CD4-positive, alpha-beta T cell treated with Interleukin-1 beta for 1 hour (primary cell): ENCODE data around the gene PPP2R2C.

Experiments used
- DNase-seq, 2 donors: peaks; one replicate each; pipeline ENCODE4 v3.0.0-alpha.2; 2020 to 2022

PPP2R2C gene

DNA sequence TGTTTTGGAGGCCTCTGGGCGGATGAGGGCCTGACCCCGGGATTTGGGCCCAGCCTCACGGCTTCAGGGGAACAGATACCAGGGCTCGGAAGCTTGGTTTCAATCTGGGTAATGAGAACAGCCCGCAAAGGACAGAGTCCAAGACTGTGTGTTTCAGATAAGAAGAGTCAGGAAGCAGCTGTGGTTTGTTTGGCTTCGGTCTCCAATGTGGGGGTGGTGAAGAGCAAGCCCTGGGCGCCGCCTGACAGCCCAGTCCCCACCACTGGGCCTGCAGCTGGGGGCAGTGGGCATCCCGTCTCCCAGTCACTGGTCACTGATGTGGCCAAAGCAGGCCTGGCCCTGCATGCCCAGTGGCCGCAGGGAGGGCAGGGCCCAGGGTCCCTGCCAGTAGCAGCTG lies 193.6 kb downstream of the PPP2R2C start:
- DNase-seq, result no peak

DNA sequence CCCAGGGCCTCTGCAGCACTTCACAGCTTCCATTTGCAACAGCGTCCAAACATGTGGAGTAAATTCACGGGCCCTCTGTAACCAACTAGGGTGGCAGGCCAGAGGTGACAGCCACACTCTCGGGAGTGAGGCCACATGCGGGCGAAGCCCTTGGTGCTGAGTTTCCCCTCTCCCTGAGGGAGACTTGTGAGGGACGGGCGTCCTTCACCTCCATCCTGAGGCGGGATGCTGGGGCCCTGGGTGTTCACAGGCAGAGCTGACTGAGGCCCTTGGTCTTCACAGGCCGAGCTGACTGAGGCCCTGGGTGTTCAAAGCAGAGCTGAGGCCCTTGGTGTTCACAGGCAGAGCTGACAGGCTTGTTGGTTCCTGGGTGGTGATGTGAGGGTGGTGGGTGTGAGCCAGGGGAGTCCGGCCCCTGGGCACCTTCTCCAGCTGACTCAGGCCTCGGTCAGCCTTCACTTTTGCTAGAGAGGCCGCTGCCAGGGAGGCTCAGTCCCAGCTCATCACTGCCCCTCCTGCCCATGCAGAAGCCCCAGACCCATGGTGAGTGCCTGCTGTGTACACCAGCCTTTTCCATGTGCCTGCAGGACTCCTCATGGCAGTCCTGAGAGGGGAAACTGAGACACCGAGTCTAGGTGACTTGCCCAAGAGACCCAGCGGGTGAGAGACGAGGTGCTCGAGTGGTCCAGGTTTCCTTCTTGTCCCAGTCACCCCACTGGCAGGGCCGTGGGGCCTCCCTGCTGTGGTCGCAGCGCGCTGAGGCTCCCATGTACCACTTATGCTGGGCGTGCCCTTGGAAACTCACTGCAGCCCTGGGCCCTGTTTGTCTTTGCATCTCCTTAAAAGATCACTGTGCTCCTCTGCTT lies 194.2 kb downstream of the PPP2R2C start:
- DNase-seq, result no peak

DNA sequence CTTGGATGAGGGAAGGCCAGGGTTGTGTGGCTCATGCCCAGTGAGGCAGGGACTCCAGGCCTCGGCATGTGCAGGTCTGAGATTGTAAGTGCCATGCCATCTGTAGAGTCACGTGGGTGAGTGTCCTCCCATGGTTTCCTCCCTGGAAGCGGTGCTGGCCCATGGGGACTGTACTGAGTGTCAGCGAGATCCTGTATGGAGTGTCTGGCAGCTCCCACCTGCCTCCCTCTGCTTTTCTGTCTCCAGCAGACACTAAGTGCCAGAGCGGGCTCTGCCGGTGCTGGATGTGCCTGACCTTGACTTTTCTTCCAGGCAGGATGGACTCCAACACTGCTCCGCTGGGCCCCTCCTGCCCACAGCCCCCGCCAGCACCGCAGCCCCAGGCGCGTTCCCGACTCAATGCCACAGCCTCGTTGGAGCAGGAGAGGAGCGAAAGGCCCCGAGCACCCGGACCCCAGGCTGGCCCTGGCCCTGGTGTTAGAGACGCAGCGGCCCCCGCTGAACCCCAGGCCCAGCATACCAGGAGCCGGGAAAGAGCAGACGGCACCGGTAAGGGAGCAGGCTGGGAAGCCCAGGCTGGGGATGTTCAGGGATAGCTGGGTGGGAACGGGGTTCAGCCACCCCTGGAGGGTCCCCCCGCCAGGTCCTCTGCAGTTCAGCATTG lies 195.1 kb downstream of the PPP2R2C start:
- no peak for DNase-seq

DNA sequence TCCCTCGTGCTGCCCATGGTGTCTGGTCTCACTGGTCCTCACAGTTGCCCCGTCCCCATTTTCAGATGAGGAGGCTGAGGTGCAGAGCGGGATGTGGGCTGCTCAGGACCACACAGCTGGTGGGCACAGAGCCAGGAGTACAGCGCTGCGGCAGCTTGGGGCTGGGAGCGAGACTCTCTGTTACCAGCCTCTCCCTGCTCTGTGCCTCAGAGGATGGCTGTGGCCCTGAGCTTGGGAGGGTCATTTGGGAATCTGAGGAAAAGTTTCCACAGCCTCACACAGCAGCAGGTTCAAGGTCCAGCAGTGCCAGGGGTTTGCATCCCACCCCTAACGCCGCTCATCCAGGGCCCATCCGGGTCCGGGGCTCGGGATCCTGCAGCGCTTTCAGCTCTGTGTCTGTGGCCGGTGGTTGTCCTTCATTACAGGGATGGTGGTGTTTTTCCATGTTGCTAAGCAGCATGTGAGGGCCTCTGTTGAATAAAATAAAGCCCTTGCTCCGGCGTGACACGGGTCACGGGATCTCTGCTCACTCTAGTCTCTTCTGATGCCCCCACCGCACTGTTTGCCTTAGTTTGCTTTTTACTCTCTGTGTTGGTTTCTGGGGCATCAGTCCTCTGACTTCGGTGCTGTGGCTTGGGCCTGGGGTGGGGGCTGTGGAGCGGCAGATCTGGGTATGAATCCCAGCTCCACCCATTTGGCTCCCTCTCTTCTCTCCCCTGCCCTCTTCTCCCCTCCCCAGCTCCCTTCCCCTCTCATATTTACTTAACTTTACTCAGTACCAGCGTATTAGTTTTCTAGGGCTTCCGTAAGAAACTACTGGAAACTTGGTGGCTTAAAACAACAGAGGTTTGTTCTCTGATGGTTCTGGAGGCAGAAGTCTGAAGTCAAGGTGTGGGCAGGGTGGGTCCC lies 196.3 kb downstream of the PPP2R2C start:
- no peak for DNase-seq

DNA sequence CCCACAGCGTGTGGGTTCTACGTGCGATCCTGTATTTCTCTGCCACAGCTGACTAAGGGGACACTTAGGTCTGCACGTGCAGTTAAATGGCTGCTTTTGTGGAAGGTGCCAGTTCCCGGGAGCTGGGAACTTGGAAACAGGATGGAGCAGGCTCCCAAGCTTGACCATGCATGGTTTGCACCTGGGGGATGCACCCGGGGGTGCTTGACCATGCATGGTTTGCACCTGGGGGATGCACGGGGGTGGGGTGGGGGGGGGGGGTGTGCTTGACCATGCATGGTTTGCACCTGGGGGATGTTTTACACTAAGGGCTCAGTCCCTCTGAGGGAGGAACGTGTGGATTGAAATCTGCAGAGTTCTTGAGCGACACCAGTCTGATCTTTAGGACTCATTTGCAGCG lies 197.1 kb downstream of the PPP2R2C start:
- DNase-seq, result no peak

DNA sequence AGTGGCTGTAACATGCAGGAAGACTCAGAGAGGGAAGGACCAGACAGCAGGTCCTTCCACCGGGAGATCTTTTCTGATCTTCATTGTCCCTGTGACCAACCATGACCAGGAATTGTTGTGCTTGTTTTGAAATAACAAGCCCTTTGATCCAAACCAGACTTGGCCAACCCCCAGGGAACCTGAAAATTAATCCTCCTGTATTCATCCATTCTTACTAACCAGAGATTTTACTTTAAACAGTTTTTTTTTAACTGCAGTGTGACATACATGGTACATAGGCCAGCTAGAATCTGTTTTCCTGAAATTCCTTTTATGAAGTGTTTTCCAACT lies 198.8 kb downstream of the PPP2R2C start:
- no peak for DNase-seq

DNA sequence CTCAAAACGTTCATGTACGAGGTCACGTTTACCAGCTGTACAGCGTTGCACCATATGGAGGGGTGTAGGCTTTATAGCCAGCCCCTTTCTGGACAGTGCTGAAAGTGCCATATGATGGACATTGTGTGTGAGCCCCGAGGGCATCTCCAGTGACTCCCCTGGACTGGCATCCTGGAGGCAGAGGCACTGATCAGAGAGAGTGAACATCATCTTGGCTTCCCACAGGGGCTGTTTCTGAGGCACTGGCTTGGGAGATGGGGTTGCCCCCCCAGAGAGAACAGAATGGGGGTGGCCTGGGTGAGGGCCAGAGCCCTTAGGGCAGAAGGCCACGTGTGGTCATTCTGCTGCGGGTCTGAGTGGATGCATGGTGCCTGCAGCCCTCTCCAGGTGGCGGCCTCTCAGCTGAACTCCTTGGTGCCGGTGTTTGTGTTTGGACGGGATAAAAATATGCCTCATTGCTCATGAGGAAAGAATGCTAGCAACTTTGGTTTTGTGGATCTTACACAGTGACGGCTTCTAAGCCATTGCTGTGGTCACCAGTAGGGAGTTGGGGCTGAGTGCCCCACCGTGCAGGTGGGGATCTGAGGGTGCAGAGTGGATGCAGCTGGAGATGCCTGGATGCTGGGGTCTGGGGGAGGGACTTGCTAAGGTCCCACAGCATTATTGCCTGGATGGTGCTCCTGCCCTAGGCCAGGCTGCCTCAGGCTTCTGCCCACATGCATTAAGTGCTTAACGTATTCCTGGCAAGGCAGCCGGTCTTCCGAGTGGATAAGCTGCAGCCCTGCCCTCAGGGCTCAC lies 199.4 kb downstream of the PPP2R2C start:
- DNase-seq, result no peak

DNA sequence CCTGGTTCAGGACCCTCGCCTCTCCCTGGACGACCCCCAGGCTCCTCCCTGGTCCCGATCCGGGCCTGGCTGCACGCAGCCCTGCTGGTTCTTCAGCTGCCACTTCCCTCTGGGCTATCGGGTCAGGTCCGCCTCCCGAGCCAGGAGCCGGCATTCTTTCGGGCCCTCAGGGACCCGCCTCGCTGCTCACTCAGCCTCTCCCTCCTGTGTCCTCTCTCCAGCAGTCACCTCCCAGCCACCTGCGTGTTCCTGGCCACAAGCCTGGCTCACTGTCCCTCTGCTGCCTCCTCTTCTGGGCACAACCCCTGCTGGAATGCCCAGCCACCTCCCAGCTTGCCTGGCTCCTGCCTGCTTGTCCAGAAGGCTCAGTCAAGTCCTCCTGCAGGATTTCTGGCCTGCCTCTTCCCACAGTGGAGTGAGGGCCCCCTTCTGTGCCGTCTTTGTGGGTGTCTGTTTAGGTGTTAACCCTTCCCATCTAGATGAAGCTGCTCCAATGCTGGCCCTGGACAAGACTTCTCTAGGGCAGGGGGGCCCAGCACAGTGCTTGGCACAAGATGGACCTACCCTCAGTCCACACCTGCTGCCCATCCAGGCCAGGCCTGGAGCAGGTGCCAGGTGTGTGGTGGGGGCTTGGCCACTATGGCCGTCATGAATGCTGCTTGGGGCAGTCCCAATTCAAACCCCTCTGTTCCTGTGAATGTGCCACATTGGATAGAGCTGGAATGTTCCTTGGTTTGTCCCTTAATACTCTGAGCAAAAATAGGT lies 200.5 kb downstream of the PPP2R2C start:
- no peak for DNase-seq

DNA sequence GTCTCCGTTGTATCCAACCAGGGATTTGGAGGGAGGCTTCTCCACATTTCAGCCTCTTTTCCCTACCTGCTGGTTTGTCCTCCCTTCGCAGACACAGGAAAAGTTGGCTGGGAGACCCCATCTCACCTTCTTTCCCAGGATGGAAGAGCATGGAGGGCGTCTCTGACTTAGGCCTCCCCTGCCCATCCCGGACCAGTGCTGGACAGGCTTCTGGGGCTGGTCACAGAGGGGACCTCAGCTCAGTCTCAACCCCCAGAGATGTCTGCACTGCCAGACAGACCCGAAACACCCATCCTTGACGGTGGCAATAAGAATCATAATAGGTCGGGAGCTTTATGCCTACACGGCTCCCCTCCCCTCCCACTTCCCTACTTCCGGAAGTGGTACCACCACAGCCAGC lies 201.2 kb downstream of the PPP2R2C start:
- DNase-seq, result no peak

DNA sequence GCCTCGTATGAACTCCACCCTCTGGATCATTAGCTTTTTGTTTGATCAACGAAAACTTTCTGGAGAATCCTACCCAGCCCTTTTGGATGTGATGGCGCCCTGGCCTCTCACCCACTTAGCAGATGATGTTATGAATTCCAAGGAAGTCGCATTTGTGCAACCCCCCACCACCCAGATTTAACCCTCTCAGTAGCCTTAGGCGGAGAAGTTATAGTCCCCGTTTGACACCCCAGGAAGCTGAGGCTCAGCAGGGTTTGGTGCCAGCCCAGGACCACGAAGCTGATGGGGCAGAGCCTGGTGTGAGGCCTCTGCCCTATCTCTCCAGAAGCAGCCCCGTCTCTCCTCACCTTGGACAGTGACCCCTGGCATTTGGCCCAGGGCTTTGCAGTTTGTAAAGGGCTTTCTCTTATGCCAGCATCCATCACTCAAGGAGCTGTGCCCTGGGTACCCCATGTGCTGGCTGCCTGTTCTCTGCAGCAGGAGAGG lies 201.7 kb downstream of the PPP2R2C start:
- no peak for DNase-seq
